ENCODE data around the gene DTX3L. TPM values are rescaled to one million over a fixed set of nuclear protein-coding genes. Genes with fewer than 3 reads are reported as not detected.

Gene DTX3L
- total RNA-seq, 1 experiment from 2014 or later, result 41.7 TPM

GRCh38 chr3:122581622-122582021, 17.5 kb downstream of the DTX3L start:
- no peak overlapping the region for H3K4me2 ChIP-seq
- H3K79me2 ChIP-seq (ENCODE audit: low read depth), result no peaks in the 10 kb centered on the region
- no peaks in the 10 kb centered on the region for H3K4me1 ChIP-seq (replicated peaks; ENCODE audit: insufficient read depth)
- no peaks in the 10 kb centered on the region for H4K20me1 ChIP-seq (ENCODE audit: insufficient read depth)
- H2AFZ ChIP-seq, result no peak overlapping the region
- H3K27me3 ChIP-seq (ENCODE audit: insufficient read depth, low read depth), result no peaks in the 10 kb centered on the region
- peaks cover 12% of the 10 kb centered on the region; the same call in 1 of the 2 replicates for H3K9me3 ChIP-seq (ENCODE audit: insufficient read depth, low read depth)
- no peak overlapping the region for H3K27ac ChIP-seq
- H3K36me3 ChIP-seq (ENCODE audit: low read depth), result no peaks in the 10 kb centered on the region
- TF ChIP-seq EZH2 (IDR thresholded peaks at IDR 0.05; ENCODE audit: low read depth) (no peak), CTCF (conservative IDR thresholded peaks at IDR 0.05) (no peak)
- no peak for DNase-seq
- ChIA-PET CTCF (no interaction called here), POLR2A (ENCODE audit: unreplicated experiment) (no interaction called here)
- no peaks in the 10 kb centered on the region for H3F3A ChIP-seq (ENCODE audit: insufficient read depth, low read depth)
- no TSS peak for BruUV-seq (replicated peaks)
- intact Hi-C loops (cut with micrococcal nuclease; ENCODE audit: unreplicated experiment), result no loop called here
- no peak overlapping the region for H3K4me3 ChIP-seq
- H3K9me2 ChIP-seq (ENCODE audit: insufficient read depth), result no peaks in the 10 kb centered on the region

GRCh38 chr3:122582390-122582789, 18.3 kb downstream of the DTX3L start:
- no peak for TF ChIP-seq CTCF (conservative IDR thresholded peaks at IDR 0.05)
- no peak for TF ChIP-seq EZH2 (IDR thresholded peaks at IDR 0.05; ENCODE audit: low read depth)
- no peaks in the 10 kb centered on the region for H3K4me1 ChIP-seq (replicated peaks; ENCODE audit: insufficient read depth)
- ChIA-PET POLR2A (ENCODE audit: unreplicated experiment) (no interaction called here), CTCF (no interaction called here)
- H3K9me3 ChIP-seq (ENCODE audit: insufficient read depth, low read depth), result peaks cover 12% of the 10 kb centered on the region; the same call in 1 of the 2 replicates
- H3K4me2 ChIP-seq, result no peak overlapping the region
- no peak overlapping the region for H3K4me3 ChIP-seq
- no peaks in the 10 kb centered on the region for H3K27me3 ChIP-seq (ENCODE audit: insufficient read depth, low read depth)
- H3K36me3 ChIP-seq (ENCODE audit: low read depth), result no peaks in the 10 kb centered on the region
- intact Hi-C loops (cut with micrococcal nuclease; ENCODE audit: unreplicated experiment), result no loop called here
- H2AFZ ChIP-seq, result no peak overlapping the region
- H3K79me2 ChIP-seq (ENCODE audit: low read depth), result no peaks in the 10 kb centered on the region
- H4K20me1 ChIP-seq (ENCODE audit: insufficient read depth), result no peaks in the 10 kb centered on the region
- H3K27ac ChIP-seq, result no peak overlapping the region
- no peaks in the 10 kb centered on the region for H3F3A ChIP-seq (ENCODE audit: insufficient read depth, low read depth)
- DNase-seq, result no peak
- H3K9me2 ChIP-seq (ENCODE audit: insufficient read depth), result no peaks in the 10 kb centered on the region
- BruUV-seq (replicated peaks), result no TSS peak

DNA sequence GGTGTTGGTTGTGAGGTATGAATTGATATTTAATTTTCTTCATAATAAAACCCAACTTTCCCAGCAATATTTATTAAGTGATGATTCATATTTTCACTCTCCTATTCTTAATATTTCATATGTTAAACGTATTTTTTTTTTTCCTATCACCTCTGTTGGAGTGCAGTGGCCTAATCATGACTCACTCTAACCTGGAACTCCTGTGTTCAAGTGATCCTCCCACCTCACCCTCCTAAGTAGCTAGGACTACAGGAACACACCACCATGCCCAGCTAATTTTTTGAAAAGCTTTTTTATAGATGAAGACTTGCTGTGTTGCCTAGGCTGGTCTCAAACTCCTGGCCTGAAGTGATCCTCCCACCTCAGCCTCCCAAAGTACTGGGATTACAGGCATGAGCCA, 22.0 kb downstream of the DTX3L start:
- intact Hi-C loops (cut with micrococcal nuclease; ENCODE audit: unreplicated experiment), result no loop called here
- Histone ChIP-seq H3K4me1 (replicated peaks; ENCODE audit: insufficient read depth) (no peaks in the 10 kb centered on the region), H3K9me2 (ENCODE audit: insufficient read depth) (no peaks in the 10 kb centered on the region), H3K4me2 (no peak overlapping the region), H4K20me1 (ENCODE audit: insufficient read depth) (no peaks in the 10 kb centered on the region), H3K9me3 (ENCODE audit: insufficient read depth, low read depth) (peaks cover 12% of the 10 kb centered on the region; the same call in 1 of the 2 replicates), H3K4me3 (no peak overlapping the region), H3K79me2 (ENCODE audit: low read depth) (no peaks in the 10 kb centered on the region), H3F3A (ENCODE audit: insufficient read depth, low read depth) (no peaks in the 10 kb centered on the region), H2AFZ (no peak overlapping the region), H3K27ac (no peak overlapping the region), H3K36me3 (ENCODE audit: low read depth) (no peaks in the 10 kb centered on the region), H3K27me3 (ENCODE audit: insufficient read depth, low read depth) (no peaks in the 10 kb centered on the region)
- DNase-seq, result no peak
- BruUV-seq (replicated peaks), result no TSS peak
- no peak for TF ChIP-seq EZH2 (IDR thresholded peaks at IDR 0.05; ENCODE audit: low read depth)
- no peak for TF ChIP-seq CTCF (conservative IDR thresholded peaks at IDR 0.05)
- CTCF ChIA-PET, result interaction anchor here (0.6 kb wide), 1 partner anchor 10 kb away, joined by 6 read pairs; no protein-coding TSS in a partner anchor
- POLR2A ChIA-PET (ENCODE audit: unreplicated experiment), result no interaction called here
